HEK293 (cell line): ENCODE results near the gene TPM2.

ENCODE experiments used
- CTCF ChIA-PET: fragments of 350-600 bp; formaldehyde crosslinking; extraction: SDS; loops from one replicate; lab custom pipeline; 2021; ENCODE audit warnings: antibody characterized with exemption; lab: Yijun Ruan, JAX
- POLR2A ChIA-PET: fragments of 300-600 bp; formaldehyde crosslinking; extraction: SDS; loops from one replicate; lab custom pipeline; 2020; ENCODE audit warnings: antibody characterized with exemption, inconsistent platforms; lab: Yijun Ruan, JAX
- H3K27ac ChIP-seq: fragments of 200-500 bp; sonication (Bioruptor generic); 2 replicates; pipeline ENCODE4 v1.5.1; 2014; ENCODE audit warnings: low read depth, low read length, control low read depth, inconsistent platforms; ENCODE audit errors: extremely low read depth
- H3K36me3 ChIP-seq, 2 experiments: fragments of 200-500 bp in 1 of 2; sonication (Bioruptor generic) in 1 of 2; 1 replicate in 1 of 2; 2 replicates in 1 of 2; pipeline ENCODE4 v1.5.1; 2014 to 2017; ENCODE audit warnings: inconsistent platforms in 2 of 2, low read length in 2 of 2; ENCODE audit not compliant: control insufficient read depth in 2 of 2, insufficient read depth in 1 of 2
- H3K4me1 ChIP-seq: fragments of 200-500 bp; sonication (Bioruptor generic); 2 replicates; pipeline ENCODE4 v1.5.1; 2014; ENCODE audit warnings: mild to moderate bottlenecking, low read length, inconsistent platforms; ENCODE audit not compliant: control insufficient read depth, insufficient read depth
- H3K4me3 ChIP-seq: 2 replicates; pipeline ENCODE4 v1.5.1; 2011; ENCODE audit warnings: low read depth, mild to moderate bottlenecking, control low read depth, low read length, moderate library complexity
- H3K9me3 ChIP-seq: fragments of 200-500 bp; sonication (Bioruptor generic); 2 replicates; pipeline ENCODE4 v1.5.1; 2014; ENCODE audit warnings: low read depth, low read length, inconsistent platforms; ENCODE audit not compliant: control insufficient read depth, insufficient read depth
- ATF2 ChIP-seq: fragments of 450-650 bp; formaldehyde crosslinking; IDR thresholded peaks from 2 replicates; pipeline ENCODE4 v1.5.1; 2016; ENCODE audit warnings: missing biosample characterization, missing genetic modification characterization, low read depth
- BCL6B ChIP-seq: fragments of 450-650 bp; formaldehyde crosslinking; IDR thresholded peaks from 2 replicates; pipeline ENCODE4 v1.5.1; 2017; ENCODE audit warnings: missing biosample characterization, missing genetic modification characterization
- CTCF ChIP-seq: fragments of 450-650 bp; formaldehyde crosslinking; IDR thresholded peaks from 2 replicates; pipeline ENCODE4 v1.5.1; 2016; ENCODE audit warnings: missing biosample characterization, missing genetic modification characterization
- GLIS1 ChIP-seq: fragments of 450-650 bp; formaldehyde crosslinking; IDR thresholded peaks from 2 replicates; pipeline ENCODE4 v1.5.1; 2016; ENCODE audit warnings: missing biosample characterization, missing genetic modification characterization
- HIC1 ChIP-seq: fragments of 450-650 bp; formaldehyde crosslinking; IDR thresholded peaks from 2 replicates; pipeline ENCODE4 v1.5.1; 2016; ENCODE audit warnings: missing biosample characterization, missing genetic modification characterization
- KLF7 ChIP-seq: fragments of 450-650 bp; formaldehyde crosslinking; IDR thresholded peaks from 2 replicates; pipeline ENCODE4 v1.5.1; 2016; ENCODE audit warnings: missing biosample characterization, missing genetic modification characterization, borderline replicate concordance
- ZFP69B ChIP-seq: fragments of 450-650 bp; formaldehyde crosslinking; IDR thresholded peaks from 2 replicates; pipeline ENCODE4 v1.5.1; 2016; ENCODE audit warnings: missing biosample characterization, missing genetic modification characterization
- ZNF169 ChIP-seq: fragments of 450-650 bp; formaldehyde crosslinking; IDR thresholded peaks from 2 replicates; pipeline ENCODE4 v1.5.1; 2016; ENCODE audit warnings: missing biosample characterization, missing genetic modification characterization
- ZNF473 ChIP-seq: fragments of 450-650 bp; formaldehyde crosslinking; IDR thresholded peaks from 2 replicates; pipeline ENCODE4 v1.5.1; 2017; ENCODE audit warnings: missing biosample characterization, missing genetic modification characterization
- ZNF488 ChIP-seq: fragments of 450-650 bp; formaldehyde crosslinking; IDR thresholded peaks from 2 replicates; pipeline ENCODE4 v1.5.1; 2016; ENCODE audit warnings: missing biosample characterization, missing genetic modification characterization
- ZNF518A ChIP-seq: fragments of 450-650 bp; formaldehyde crosslinking; conservative IDR thresholded peaks from 2 replicates; pipeline ENCODE4 v1.5.1; 2016; ENCODE audit warnings: low read depth, missing biosample characterization, missing genetic modification characterization
- ZNF555 ChIP-seq: fragments of 450-650 bp; formaldehyde crosslinking; conservative IDR thresholded peaks from 2 replicates; pipeline ENCODE4 v1.5.1; 2017; ENCODE audit warnings: missing biosample characterization, mild to moderate bottlenecking, missing genetic modification characterization, inconsistent platforms
- ZNF558 ChIP-seq: fragments of 450-650 bp; formaldehyde crosslinking; IDR thresholded peaks from 2 replicates; pipeline ENCODE4 v1.5.1; 2016; ENCODE audit warnings: missing biosample characterization, missing genetic modification characterization
- ZNF600 ChIP-seq: fragments of 450-650 bp; formaldehyde crosslinking; IDR thresholded peaks from 2 replicates; pipeline ENCODE4 v1.5.1; 2016; ENCODE audit warnings: missing biosample characterization, missing genetic modification characterization
- ZNF791 ChIP-seq: fragments of 450-650 bp; formaldehyde crosslinking; IDR thresholded peaks from 2 replicates; pipeline ENCODE4 v1.5.1; 2016; ENCODE audit warnings: missing biosample characterization, missing genetic modification characterization

Gene TPM2

GRCh38 chr9:35680331-35681105, 9.2 kb downstream of the TPM2 start (continued):
- TF ChIP-seq CTCF (tag by site-specific recombination) (no peak), ZNF555 (tag by site-specific recombination) (no peak), ZNF518A (tag by site-specific recombination) (no peak), BCL6B (no peak)

GRCh38 chr9:35679766-35680330, 9.9 kb downstream of the TPM2 start:
- Histone ChIP-seq H3K27ac (no peak overlapping the region), H3K4me1 (no peaks in the 10 kb centered on the region), H3K4me3 (no peak overlapping the region), H3K36me3 (peaks cover 0 to 24% of the 10 kb centered on the region in 2 experiments; a peak in 1 of 3 replicates), H3K9me3 (no peaks in the 10 kb centered on the region)
- ChIA-PET CTCF (interaction anchor here (0.6 to 1.6 kb wide), 3 partner anchors 12 to 51 kb away, joined by 3 to 14 read pairs (median 3); no protein-coding TSS in a partner anchor), POLR2A (interaction anchor here (0.9 to 1.5 kb wide), 3 partner anchors 11 to 49 kb away, joined by 3 to 4 read pairs (median 4); no protein-coding TSS in a partner anchor)
- TF ChIP-seq ATF2 (tag by site-specific recombination) (no peak), KLF7 (no peak), HIC1 (no peak), ZNF558 (no peak), ZFP69B (tag by site-specific recombination) (no peak), ZNF518A (tag by site-specific recombination) (no peak), ZNF473 (tag by site-specific recombination) (no peak), GLIS1 (no peak), ZNF791 (no peak), ZNF169 (tag by site-specific recombination) (no peak), ZNF600 (tag by site-specific recombination) (no peak), ZNF488 (tag by site-specific recombination) (no peak)
